Prostate gland (tissue), 2 donors: Measurements from ENCODE around the gene EDAR. TPM values are rescaled to one million over a fixed set of nuclear protein-coding genes. Genes with fewer than 3 reads are reported as not detected.

Source experiments
- DNase-seq: peaks from one replicate; pipeline ENCODE4 v3.0.0-alpha.2; 2019; ENCODE audit warnings: low spot score
- H3K27ac ChIP-seq, 2 donors: fragments of 200-600 bp; sonication (generic); 2 replicates each; pipeline ENCODE4 v1.5.1; 2017 to 2019
- H3K27me3 ChIP-seq: fragments of 200-600 bp; sonication (generic); replicated peaks from 2 replicates; pipeline ENCODE4 v1.5.1; 2019; ENCODE audit not compliant: insufficient read depth
- H3K36me3 ChIP-seq, 2 donors: fragments of 200-600 bp; sonication (generic); 1 replicate in 1 of 2; 2 replicates in 1 of 2; pipeline versions ENCODE4 v1.5.1 to v1.8.1; 2017 to 2019
- H3K4me1 ChIP-seq: fragments of 200-600 bp; sonication (generic); replicated peaks from 2 replicates; pipeline ENCODE4 v1.5.1; 2019
- H3K4me3 ChIP-seq, 2 donors: fragments of 200-600 bp; sonication (generic); 2 replicates each; pipeline ENCODE4 v1.5.1; 2017 to 2019
- H3K9me3 ChIP-seq: fragments of 200-600 bp; sonication (generic); 2 replicates; pipeline ENCODE4 v1.5.1; 2017
- CTCF ChIP-seq, 4 experiments: fragments of 200-600 bp in 2 of 4; fragments of 450-650 bp in 2 of 4; sonication (generic) in 2 of 4; IDR thresholded peaks; 1 replicate in 3 of 4; 2 replicates in 1 of 4; pipeline ENCODE4 v1.5.1; 2016 to 2019; ENCODE audit warnings: antibody characterized with exemption in 4 of 4, mild to moderate bottlenecking in 2 of 4, moderate library complexity in 2 of 4
- POLR2A ChIP-seq: fragments of 450-650 bp; IDR thresholded peaks from one replicate; pipeline ENCODE4 v1.6.1; 2016; ENCODE audit warnings: antibody characterized with exemption, mild to moderate bottlenecking
- POLR2AphosphoS5 ChIP-seq: sonication (generic); formaldehyde crosslinking; IDR thresholded peaks from one replicate; pipeline ENCODE4 v1.6.1; 2017; ENCODE audit warnings: antibody characterized with exemption
- WGBS: methylation state at CpG from one replicate; pipeline ENCODE4 v1.1.5; 2018; 5-methylcytosine and 5-hydroxymethylcytosine counted together
- intact Hi-C: fragments of 100-400 bp; cut with DNase I; formaldehyde crosslinking; loops from one replicate; pipeline ENCODE4 v1.14.2; 2022
- total RNA-seq, 2 donors: library from RNA; depleted of rRNA; stranded (reverse); fragments of >200 nt; gene quantifications; one replicate each; pipeline ENCODE4 v1.1.0, GENCODE V29; 2016

EDAR gene
- total RNA-seq, 2 donors from 2014 or later: 0.46 to 0.68 TPM

DNA sequence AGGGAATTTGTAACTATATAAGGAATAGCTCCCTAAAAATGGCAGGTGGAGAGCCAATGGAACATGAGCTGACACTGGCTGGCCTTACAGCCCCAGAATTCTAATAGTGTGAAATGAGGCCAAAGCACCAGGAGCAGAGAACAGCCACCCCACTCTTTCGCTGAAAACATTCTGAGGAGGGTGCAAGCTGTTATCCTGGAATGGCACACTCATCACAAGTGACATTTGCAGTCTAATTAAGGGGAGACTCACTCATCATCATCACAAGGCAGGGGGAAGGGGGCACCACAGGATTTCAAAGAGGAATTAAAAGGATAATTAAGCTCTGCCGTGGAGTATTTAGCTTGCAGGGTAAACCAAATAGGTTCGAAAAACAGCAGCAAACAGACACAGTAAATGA lies 94.3 kb downstream of the EDAR start:
- TF ChIP-seq POLR2A (no peak), POLR2AphosphoS5 (no peak), CTCF (IDR thresholded peaks at IDR 0.05) (no peak)
- 65% methylated on average over 3 of the region's 3 CpGs for WGBS

GRCh38 chr2:108893277-108893676 lies 95.7 kb downstream of the EDAR start:
- Histone ChIP-seq H3K4me3 (no peak overlapping the region), H3K27me3 (no peaks in the 10 kb centered on the region), H3K27ac (no peak overlapping the region), H3K4me1 (no peaks in the 10 kb centered on the region), H3K9me3 (no peaks in the 10 kb centered on the region), H3K36me3 (no peaks in the 10 kb centered on the region)
- WGBS: 41% methylated on average over 1 of the region's 1 CpG
- TF ChIP-seq POLR2AphosphoS5 (no peak), CTCF (IDR thresholded peaks at IDR 0.05) (no peak), POLR2A (no peak)
- intact Hi-C loops: no loop called here
- DNase-seq: no peak

More for the DNA sequence above, 94.3 kb downstream of the EDAR start:
- no peaks in the 10 kb centered on the region for H3K4me1 ChIP-seq
- no peak overlapping the region for H3K27ac ChIP-seq
- H3K4me3 ChIP-seq: no peak overlapping the region
- H3K27me3 ChIP-seq: no peaks in the 10 kb centered on the region
- intact Hi-C loops: no loop called here
- no peak for DNase-seq
- no peaks in the 10 kb centered on the region for H3K36me3 ChIP-seq
- H3K9me3 ChIP-seq: no peaks in the 10 kb centered on the region

- no peak for TF ChIP-seq POLR2A
- TF ChIP-seq POLR2AphosphoS5: no peak
- TF ChIP-seq CTCF (IDR thresholded peaks at IDR 0.05): no peak
- 100% methylated on average over 1 of the region's 1 CpG for WGBS
- no peak for DNase-seq
- H3K36me3 ChIP-seq: no peaks in the 10 kb centered on the region
- H3K4me1 ChIP-seq: no peaks in the 10 kb centered on the region
- H3K9me3 ChIP-seq: no peaks in the 10 kb centered on the region
- no peak overlapping the region for H3K27ac ChIP-seq
- no peak overlapping the region for H3K4me3 ChIP-seq
- intact Hi-C loops: no loop called here
- H3K27me3 ChIP-seq: no peaks in the 10 kb centered on the region
Measured at GRCh38 chr2:108889907-108890306, 99.1 kb downstream of the EDAR start.

GRCh38 chr2:108884619-108885018 lies 104.4 kb downstream of the EDAR start:
- Histone ChIP-seq H3K27me3 (no peaks in the 10 kb centered on the region), H3K4me3 (no peak overlapping the region), H3K9me3 (no peaks in the 10 kb centered on the region), H3K27ac (no peak overlapping the region), H3K36me3 (no peaks in the 10 kb centered on the region), H3K4me1 (no peaks in the 10 kb centered on the region)
- 47% methylated on average over 6 of the region's 6 CpGs for WGBS
- TF ChIP-seq CTCF (IDR thresholded peaks at IDR 0.05): no peak
- TF ChIP-seq POLR2A: no peak
- no peak for TF ChIP-seq POLR2AphosphoS5
- intact Hi-C loops: no loop called here
- no peak for DNase-seq

- Histone ChIP-seq H3K4me1 (no peaks in the 10 kb centered on the region), H3K9me3 (no peaks in the 10 kb centered on the region), H3K36me3 (no peaks in the 10 kb centered on the region), H3K4me3 (no peak overlapping the region), H3K27ac (no peak overlapping the region), H3K27me3 (no peaks in the 10 kb centered on the region)
- TF ChIP-seq POLR2AphosphoS5 (no peak), POLR2A (no peak), CTCF (IDR thresholded peaks at IDR 0.05) (no peak)
- 46% methylated on average over 2 of the region's 2 CpGs for WGBS
- intact Hi-C loops: no loop called here
- no peak for DNase-seq
Measured at GRCh38 chr2:108878276-108878675, 110.7 kb downstream of the EDAR start.
